ENCODE measurements around the gene POFUT2.

- TF ChIP-seq POLR2A (IDR thresholded peaks at IDR 0.05), result no peak
- TF ChIP-seq, protein P1, sequence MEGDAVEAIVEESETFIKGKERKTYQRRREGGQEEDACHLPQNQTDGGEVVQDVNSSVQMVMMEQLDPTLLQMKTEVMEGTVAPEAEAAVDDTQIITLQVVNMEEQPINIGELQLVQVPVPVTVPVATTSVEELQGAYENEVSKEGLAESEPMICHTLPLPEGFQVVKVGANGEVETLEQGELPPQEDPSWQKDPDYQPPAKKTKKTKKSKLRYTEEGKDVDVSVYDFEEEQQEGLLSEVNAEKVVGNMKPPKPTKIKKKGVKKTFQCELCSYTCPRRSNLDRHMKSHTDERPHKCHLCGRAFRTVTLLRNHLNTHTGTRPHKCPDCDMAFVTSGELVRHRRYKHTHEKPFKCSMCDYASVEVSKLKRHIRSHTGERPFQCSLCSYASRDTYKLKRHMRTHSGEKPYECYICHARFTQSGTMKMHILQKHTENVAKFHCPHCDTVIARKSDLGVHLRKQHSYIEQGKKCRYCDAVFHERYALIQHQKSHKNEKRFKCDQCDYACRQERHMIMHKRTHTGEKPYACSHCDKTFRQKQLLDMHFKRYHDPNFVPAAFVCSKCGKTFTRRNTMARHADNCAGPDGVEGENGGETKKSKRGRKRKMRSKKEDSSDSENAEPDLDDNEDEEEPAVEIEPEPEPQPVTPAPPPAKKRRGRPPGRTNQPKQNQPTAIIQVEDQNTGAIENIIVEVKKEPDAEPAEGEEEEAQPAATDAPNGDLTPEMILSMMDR (IDR thresholded peaks at IDR 0.05), result no peak
These were observed 52.7 kb downstream of the POFUT2 start for GRCh38 chr21:45234965-45235364.

Data from adrenal gland (tissue), 5 donors.